H1 (cell line): ENCODE results near the gene SH3BGRL3. TPM values are rescaled to one million over a fixed set of nuclear protein-coding genes. Genes with fewer than 3 reads are reported as not detected.

ENCODE experiments used
- ASH2L ChIP-seq: fragments of 200-600, 300-600 bp; sonication (generic); IDR thresholded peaks from one replicate; pipeline ENCODE4 v1.7.1; 2017; ENCODE audit warnings: low read length
- BACH1 ChIP-seq: IDR thresholded peaks from 2 replicates; pipeline ENCODE4 v1.6.1; 2012; ENCODE audit warnings: low read length, improper control_type of control experiment
- BRCA1 ChIP-seq: IDR thresholded peaks from 2 replicates; pipeline ENCODE4 v1.6.1; 2012; ENCODE audit warnings: low read depth, low read length, improper control_type of control experiment
- CHD2 ChIP-seq: IDR thresholded peaks from 2 replicates; pipeline ENCODE4 v1.6.1; 2012; ENCODE audit warnings: low read length, improper control_type of control experiment
- CHD7 ChIP-seq: fragments of 300-600 bp; sonication (generic); IDR thresholded peaks from 2 replicates; pipeline ENCODE4 v1.7.1; 2012; ENCODE audit warnings: low read length, moderate library complexity, mild to moderate bottlenecking, inconsistent platforms; ENCODE audit not compliant: insufficient replicate concordance
- CTBP2 ChIP-seq: IDR thresholded peaks from 2 replicates; pipeline ENCODE4 v1.7.0; 2011; ENCODE audit warnings: borderline replicate concordance, mild to moderate bottlenecking, moderate library complexity, mixed read lengths, low read length; ENCODE audit not compliant: insufficient read depth, insufficient read length
- GABPA ChIP-seq: IDR thresholded peaks from 2 replicates; pipeline ENCODE4 v1.6.1; 2011; ENCODE audit warnings: mild to moderate bottlenecking, low read length, moderate library complexity, borderline replicate concordance; ENCODE audit not compliant: insufficient read depth
- MAFK ChIP-seq: IDR thresholded peaks from 2 replicates; pipeline ENCODE4 v1.6.1; 2012; ENCODE audit warnings: low read depth, mild to moderate bottlenecking, improper control_type of control experiment, low read length
- RBBP5 ChIP-seq: IDR thresholded peaks from 2 replicates; pipeline ENCODE4 v1.7.1; 2012; ENCODE audit warnings: low read depth, mild to moderate bottlenecking, inconsistent platforms, low read length, moderate library complexity, borderline replicate concordance
- RXRA ChIP-seq: IDR thresholded peaks from 2 replicates; pipeline ENCODE4 v1.6.1; 2011; ENCODE audit warnings: low read depth, mild to moderate bottlenecking, low read length, moderate library complexity; ENCODE audit not compliant: insufficient read depth
- SP4 ChIP-seq: IDR thresholded peaks from 2 replicates; pipeline ENCODE4 v1.6.1; 2012; ENCODE audit warnings: low read length, inconsistent platforms
- TAF7 ChIP-seq: optimal IDR thresholded peaks from 2 replicates; pipeline ENCODE3; 2011; ENCODE audit warnings: low read depth, mild to moderate bottlenecking, inconsistent platforms, low read length, moderate library complexity, borderline replicate concordance
- TEAD4 ChIP-seq: IDR thresholded peaks from 2 replicates; pipeline ENCODE4 v1.6.1; 2012; ENCODE audit warnings: low read depth, low read length, inconsistent platforms, mixed read lengths
- polyA plus RNA-seq, 7 experiments: library from polyadenylated mRNA; depleted of rRNA in 3 of 7; stranded (reverse) in 5 of 7; unstranded in 2 of 7; fragments of >200 nt in 5 of 7; fragments of 200-250 nt in 2 of 7; gene quantifications; 1 replicate in 5 of 7; 2 replicates in 1 of 7; 4 replicates in 1 of 7; pipeline versions ENCODE4 v1.2.1 to v1.2.3, GENCODE V29; 2011 to 2013; ENCODE audit warnings: missing spikeins in 2 of 7, mixed read lengths in 2 of 7
- total RNA-seq: library from RNA; stranded (reverse); fragmentation: NEBNext Ultra II Directional; extraction: Animal tissue kit (Norgen Biotek cat#: 25700); gene quantifications from 2 replicates; pipeline ENCODE4 v1.2.1, GENCODE V29; 2021

Gene SH3BGRL3
- total and polyA plus RNA-seq, 2 of the 8 experiments (the other 6 are each of a cell fraction or from before 2014, with no cell fraction given) = 77.8 to 107 TPM

GRCh38 chr1:26277719-26278118, 2.2 kb upstream of the SH3BGRL3 start (continued):
- TF ChIP-seq CHD7 (no peak), SP4 (no peak), CTBP2 (no peak), RXRA (no peak), RBBP5 (no peak), TAF7 (no peak), TEAD4 (no peak), BRCA1 (no peak), BACH1 (no peak), CHD2 (no peak), MAFK (no peak), ASH2L (no peak), GABPA (no peak)
- TF ChIP-seq, all 59 proteins: peak for 0
